Breast epithelium (tissue), 4 donors: ENCODE measurements around the gene ENKUR. TPM values are rescaled to one million over a fixed set of nuclear protein-coding genes. Genes with fewer than 3 reads are reported as not detected.

Experiments
- DNase-seq, 2 donors: peaks; one replicate each; pipeline ENCODE4 v3.0.0-alpha.2; 2019; ENCODE audit warnings: low spot score in 2 of 2
- H3K27ac ChIP-seq, 2 donors: fragments of 200-600 bp; sonication (generic) in 1 of 2; one replicate each; pipeline ENCODE4 v1.5.1; 2016 to 2019; ENCODE audit warnings: mild to moderate bottlenecking in 1 of 2
- H3K27me3 ChIP-seq, 2 donors: fragments of 200-600 bp; sonication (generic) in 1 of 2; one replicate each; pipeline versions ENCODE4 v1.5.1 to v1.6.0; 2017 to 2019; ENCODE audit warnings: control low read depth in 1 of 2, mild to moderate bottlenecking in 1 of 2
- H3K36me3 ChIP-seq: fragments of 200-600 bp; one replicate; pipeline ENCODE4 v1.5.1; 2019
- H3K4me1 ChIP-seq, 2 donors: fragments of 200-600 bp; sonication (generic); one replicate each; pipeline ENCODE4 v1.5.1; 2016 to 2019; ENCODE audit warnings: control low read depth in 1 of 2
- H3K4me3 ChIP-seq, 3 donors: fragments of 200-600 bp; sonication (generic); 1 replicate in 2 of 3; 2 replicates in 1 of 3; pipeline ENCODE4 v1.5.1; 2016 to 2019; ENCODE audit warnings: mild to moderate bottlenecking in 3 of 3, moderate library complexity in 2 of 3
- H3K9me3 ChIP-seq, 2 donors: fragments of 200-600 bp; sonication (generic) in 1 of 2; one replicate each; pipeline ENCODE4 v1.5.1; 2016 to 2019; ENCODE audit warnings: control low read depth in 1 of 2
- CTCF ChIP-seq, 3 donors: fragments of 450-650 bp; IDR thresholded peaks; one replicate each; pipeline ENCODE4 v1.5.1; 2016 to 2017; ENCODE audit warnings: antibody characterized with exemption in 3 of 3, mild to moderate bottlenecking in 3 of 3, moderate library complexity in 3 of 3
- POLR2A ChIP-seq: fragments of 450-650 bp; IDR thresholded peaks from one replicate; pipeline ENCODE4 v1.6.1; 2016; ENCODE audit warnings: antibody characterized with exemption, mild to moderate bottlenecking, moderate library complexity
- POLR2AphosphoS5 ChIP-seq, 3 donors: sonication (generic); formaldehyde crosslinking; IDR thresholded peaks; one replicate each; pipeline ENCODE4 v1.6.1; 2017; ENCODE audit warnings: antibody characterized with exemption in 3 of 3
- intact Hi-C: fragments of 100-400 bp; cut with DNase I; formaldehyde crosslinking; loops from one replicate; pipeline ENCODE4 v1.15.1; 2023; ENCODE audit warnings: low total_unique reads
- total RNA-seq, 3 donors: library from RNA; depleted of rRNA; stranded (reverse); fragments of >200 nt; gene quantifications; one replicate each; pipeline ENCODE4 v1.1.0, GENCODE V29; 2016

Gene ENKUR
- total RNA-seq, 3 donors from 2014 or later, result not detected

GRCh38 chr10:25049966-25050365 is 34.0 kb upstream of the ENKUR start:
- Histone ChIP-seq H3K4me1 (no peaks in the 10 kb centered on the region), H3K9me3 (no peaks in the 10 kb centered on the region), H3K27me3 (no peaks in the 10 kb centered on the region), H3K36me3 (no peaks in the 10 kb centered on the region), H3K27ac (no peak overlapping the region), H3K4me3 (no peak overlapping the region)
- no peak for TF ChIP-seq POLR2AphosphoS5 (IDR thresholded peaks at IDR 0.05)
- TF ChIP-seq CTCF (IDR thresholded peaks at IDR 0.05), result no peak
- no peak for TF ChIP-seq POLR2A
- DNase-seq, result no peak
- intact Hi-C loops, result no loop called here

GRCh38 chr10:25048450-25048849 is 32.5 kb upstream of the ENKUR start:
- no peaks in the 10 kb centered on the region for H3K9me3 ChIP-seq
- H3K4me3 ChIP-seq, result no peak overlapping the region
- no peak overlapping the region for H3K27ac ChIP-seq
- H3K4me1 ChIP-seq, result no peaks in the 10 kb centered on the region
- TF ChIP-seq CTCF (IDR thresholded peaks at IDR 0.05), result no peak
- TF ChIP-seq POLR2AphosphoS5 (IDR thresholded peaks at IDR 0.05), result no peak
- no peak for TF ChIP-seq POLR2A
- no peaks in the 10 kb centered on the region for H3K27me3 ChIP-seq
- no peak for DNase-seq
- intact Hi-C loops, result no loop called here
- no peaks in the 10 kb centered on the region for H3K36me3 ChIP-seq

GRCh38 chr10:25047591-25048301 is 31.8 kb upstream of the ENKUR start:
- Histone ChIP-seq H3K4me3 (no peak overlapping the region), H3K27ac (no peak overlapping the region), H3K27me3 (no peaks in the 10 kb centered on the region), H3K9me3 (no peaks in the 10 kb centered on the region), H3K4me1 (no peaks in the 10 kb centered on the region), H3K36me3 (no peaks in the 10 kb centered on the region)
- TF ChIP-seq POLR2AphosphoS5 (IDR thresholded peaks at IDR 0.05) (no peak), CTCF (IDR thresholded peaks at IDR 0.05) (no peak)
- DNase-seq, result no peak
- intact Hi-C loops, result no loop called here

GRCh38 chr10:25047088-25047487 is 31.1 kb upstream of the ENKUR start:
- H3K36me3 ChIP-seq, result no peaks in the 10 kb centered on the region
- DNase-seq, result no peak
- intact Hi-C loops, result no loop called here
- no peak overlapping the region for H3K27ac ChIP-seq
- TF ChIP-seq POLR2AphosphoS5 (IDR thresholded peaks at IDR 0.05) (no peak), CTCF (IDR thresholded peaks at IDR 0.05) (no peak), POLR2A (no peak)
- no peak overlapping the region for H3K4me3 ChIP-seq
- no peaks in the 10 kb centered on the region for H3K9me3 ChIP-seq
- H3K27me3 ChIP-seq, result no peaks in the 10 kb centered on the region
- H3K4me1 ChIP-seq, result no peaks in the 10 kb centered on the region

GRCh38 chr10:25046641-25047040 is 30.7 kb upstream of the ENKUR start:
- H3K4me3 ChIP-seq, result no peak overlapping the region
- H3K27me3 ChIP-seq, result no peaks in the 10 kb centered on the region
- H3K27ac ChIP-seq, result no peak overlapping the region
- H3K4me1 ChIP-seq, result no peaks in the 10 kb centered on the region
- intact Hi-C loops, result no loop called here
- H3K9me3 ChIP-seq, result no peaks in the 10 kb centered on the region
- TF ChIP-seq POLR2AphosphoS5 (IDR thresholded peaks at IDR 0.05), result no peak
- DNase-seq, result no peak
- H3K36me3 ChIP-seq, result no peaks in the 10 kb centered on the region
